ENCODE results near the gene PDILT.

DNA sequence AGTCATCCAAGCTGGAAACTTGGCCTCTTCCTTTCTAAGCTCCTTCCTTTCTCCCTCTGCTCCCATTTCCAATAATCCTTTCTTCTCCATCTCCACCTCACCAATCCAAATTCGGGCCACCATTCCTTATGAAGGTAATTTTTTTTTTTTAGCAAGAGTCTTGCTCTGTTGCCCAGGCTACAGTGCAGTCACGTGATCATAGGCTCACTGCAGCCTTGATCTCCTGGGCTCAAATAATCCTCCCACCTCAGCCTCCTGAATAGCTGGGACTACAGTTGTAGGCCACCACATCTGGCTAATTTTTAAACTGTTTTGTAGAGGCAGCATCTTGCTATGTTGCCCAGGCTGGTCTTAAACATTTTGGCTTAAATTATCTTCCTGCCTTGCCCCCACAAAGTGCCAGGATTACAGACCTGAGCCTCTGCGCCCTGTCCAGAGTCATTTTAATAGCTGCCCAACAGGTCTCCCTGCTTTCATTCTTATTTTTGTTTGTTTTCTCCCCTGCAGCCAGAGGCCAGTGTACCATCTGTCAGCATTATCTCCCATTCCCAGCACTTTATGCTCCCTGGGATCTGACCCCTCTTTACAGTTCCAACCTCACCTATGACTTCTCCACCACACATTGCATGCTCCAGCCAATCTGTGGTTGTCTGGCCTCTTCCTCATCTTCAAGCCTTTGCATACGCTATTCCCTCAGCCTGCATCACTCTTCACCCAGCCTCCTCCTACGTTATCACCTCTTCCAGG lies 75.0 kb downstream of the PDILT start:
- TF ChIP-seq POLR2A (IDR thresholded peaks at IDR 0.05; ENCODE audit: low read length) (no peak), GATA1 (IDR thresholded peaks at IDR 0.05; ENCODE audit: low read depth, low read length) (no peak)
